Stimulated activated CD8-positive, alpha-beta memory T cell treated with anti-CD3 and anti-CD28 coated beads, Interleukin-7, amount 100 ng/mL, for 1 hour (primary cell): ENCODE measurements around the gene FOXN3.

ENCODE experiments used
- DNase-seq, 2 donors: peaks; one replicate each; pipeline ENCODE4 v3.0.0-alpha.2; 2020; ENCODE audit warnings: low read depth in 2 of 2

FOXN3 gene

GRCh38 chr14:89417091-89417464, at the start of gene FOXN3:
Gene FOXN3 (minus strand): TSS chr14:89417233. CDS start chr14:89412476, 4,757 bp downstream.
- peak; percentile 70 to 74 for DNase-seq

- peak; percentile 20 to 45 for DNase-seq
Measured at GRCh38 chr14:89466484-89466883, 49.5 kb upstream of the FOXN3 start.

- no peak for DNase-seq
Measured at GRCh38 chr14:89465876-89466275, 48.8 kb upstream of the FOXN3 start.

- no peak for DNase-seq
Measured at GRCh38 chr14:89461256-89461655, 44.2 kb upstream of the FOXN3 start.

GRCh38 chr14:89458713-89459420, 41.8 kb upstream of the FOXN3 start:
- DNase-seq, result no peak

GRCh38 chr14:89457007-89457406, 40.0 kb upstream of the FOXN3 start:
- no peak for DNase-seq

- DNase-seq, result no peak
Measured at GRCh38 chr14:89455412-89455811, 38.4 kb upstream of the FOXN3 start.

- no peak for DNase-seq
Measured at GRCh38 chr14:89454996-89455395, 38.0 kb upstream of the FOXN3 start.

- no peak for DNase-seq
Measured at GRCh38 chr14:89452281-89452680, 35.2 kb upstream of the FOXN3 start.

GRCh38 chr14:89451229-89451628, 34.2 kb upstream of the FOXN3 start:
- no peak for DNase-seq

- DNase-seq, result no peak
Measured at GRCh38 chr14:89447182-89447944, 30.3 kb upstream of the FOXN3 start.

- no peak for DNase-seq
Measured at GRCh38 chr14:89445273-89445973, 28.4 kb upstream of the FOXN3 start.

GRCh38 chr14:89444516-89445125, 27.6 kb upstream of the FOXN3 start:
- DNase-seq, result no peak

- no peak for DNase-seq
Measured at GRCh38 chr14:89444044-89444443, 27.0 kb upstream of the FOXN3 start.

- DNase-seq, result no peak
Measured at GRCh38 chr14:89443042-89443629, 26.1 kb upstream of the FOXN3 start.

GRCh38 chr14:89442280-89442679, 25.2 kb upstream of the FOXN3 start:
- no peak for DNase-seq

GRCh38 chr14:89440986-89441909, 24.2 kb upstream of the FOXN3 start:
- DNase-seq, result no peak

GRCh38 chr14:89435892-89436656, 19.0 kb upstream of the FOXN3 start:
- DNase-seq, result no peak

GRCh38 chr14:89435492-89435891, 18.5 kb upstream of the FOXN3 start:
- no peak for DNase-seq

- DNase-seq, result no peak
Measured at GRCh38 chr14:89432226-89432625, 15.2 kb upstream of the FOXN3 start.
